ENCODE results near the gene WDR90.

WDR90 gene

GRCh38 chr16:626787-627453 is 22.2 kb upstream of the WDR90 start:
- peak; percentile 89 for DNase-seq

GRCh38 chr16:627454-628239 is 21.5 kb upstream of the WDR90 start:
- DNase-seq, result peak; percentile 88

GRCh38 chr16:628321-629061 is 20.7 kb upstream of the WDR90 start:
- DNase-seq, result no peak

GRCh38 chr16:629185-629832 is 19.9 kb upstream of the WDR90 start:
- no peak for DNase-seq

GRCh38 chr16:629833-630248 is 19.3 kb upstream of the WDR90 start:
- no peak for DNase-seq

GRCh38 chr16:630249-630814 is 18.8 kb upstream of the WDR90 start:
- no peak for DNase-seq

GRCh38 chr16:630815-631405 is 18.3 kb upstream of the WDR90 start, which contains the start of gene WFIKKN1:
WFIKKN1 (plus strand) TSS chr16:630985; CDS start chr16:631254, 269 bp downstream.
- peak; percentile 49 for DNase-seq

GRCh38 chr16:631808-632358 is 17.3 kb upstream of the WDR90 start:
- DNase-seq, result no peak

GRCh38 chr16:632486-633335 is 16.5 kb upstream of the WDR90 start:
- no peak for DNase-seq

- DNase-seq, result no peak
These were observed 15.7 kb upstream of the WDR90 start for GRCh38 chr16:633336-634050.

- no peak for DNase-seq
These were observed 15.0 kb upstream of the WDR90 start for GRCh38 chr16:634051-634670.

GRCh38 chr16:634996-635395 is 14.2 kb upstream of the WDR90 start:
- DNase-seq, result no peak

GRCh38 chr16:635573-636205 is 13.5 kb upstream of the WDR90 start:
- peak; percentile 64 for DNase-seq

- peak; percentile 97 for DNase-seq
These were observed 12.7 kb upstream of the WDR90 start, which contains the start of gene METTL26 for GRCh38 chr16:636206-637080. METTL26 (minus strand) TSS chr16:636305; CDS start chr16:636290, 15 bp downstream.

- DNase-seq, result peak; percentile 73
These were observed 11.8 kb upstream of the WDR90 start for GRCh38 chr16:637081-638018.

- no peak for DNase-seq
These were observed 11.1 kb upstream of the WDR90 start for GRCh38 chr16:638034-638543.

GRCh38 chr16:638836-639235 is 10.3 kb upstream of the WDR90 start:
- no peak for DNase-seq

Data from DMS53 (cell line).